HCT116 (cell line): Measurements from ENCODE around the gene WIPI1. TPM values are rescaled to one million over a fixed set of nuclear protein-coding genes. Genes with fewer than 3 reads are reported as not detected.

Experiments
- ATAC-seq: fragments of 200-7000 bp; cut with Tn5 transposase; 2 replicates; pipeline ENCODE4 v1.9.1; 2020; ENCODE audit warnings: mild to moderate bottlenecking, moderate library complexity
- BruUV-seq: library from RNA; stranded (reverse); fragments of 400-500 nt; replicated peaks from 2 replicates; lab custom pipeline; 2021; lab: Mats Ljungman, UMichigan
- CTCF ChIA-PET: fragments of 300-600 bp; sonication (Branson Sonifier 250); formaldehyde crosslinking; loops from one replicate; lab custom pipeline; 2021; ENCODE audit warnings: antibody characterized with exemption; lab: Charles Lee
- POLR2A ChIA-PET: fragments of 300-600, 350-600 bp; sonication (Branson Sonifier 250); formaldehyde crosslinking; loops from one replicate; lab custom pipeline; 2021; ENCODE audit warnings: antibody characterized with exemption; lab: Charles Lee
- RAD21 ChIA-PET, 2 experiments: fragments of 300-600 bp; sonication (Branson Sonifier 250); formaldehyde crosslinking; loops; one replicate each; lab custom pipeline; 2023; ENCODE audit warnings: low total read pairs in 2 of 2; ENCODE audit not compliant: uncharacterized antibody in 2 of 2, unreplicated experiment in 2 of 2, low non-redundant PET in 1 of 2; lab: Charles Lee
- DNase-seq: peaks from one replicate; pipeline ENCODE4 v3.0.0-alpha.2; 2010; ENCODE audit warnings: low read depth, low spot score
- H2AFZ ChIP-seq: fragments of 200-600 bp; shearing (Covaris generic), sonication (generic); 2 replicates; pipeline ENCODE4 v1.6.1; 2017; ENCODE audit warnings: low read depth, mixed run types, mixed read lengths, antibody characterized with exemption, low read length; ENCODE audit not compliant: poor library complexity, severe bottlenecking
- H3K27ac ChIP-seq: 2 replicates; pipeline ENCODE4 v1.5.1; 2012; ENCODE audit warnings: low read depth, low read length
- H3K27me3 ChIP-seq: fragments of 200-600 bp; sonication (generic); 2 replicates; pipeline ENCODE4 v1.6.1; 2016; ENCODE audit warnings: mixed run types, low read length, mixed read lengths; ENCODE audit not compliant: insufficient read depth
- H3K36me3 ChIP-seq, 2 experiments: fragments of 200-500 bp in 1 of 2; fragments of 200-600 bp in 1 of 2; sonication (Bioruptor generic) in 1 of 2; sonication (generic) in 1 of 2; 2 replicates each; pipeline versions ENCODE4 v1.5.1 to v1.6.1; 2014 to 2016; ENCODE audit warnings: low read length in 2 of 2, inconsistent platforms in 1 of 2, mixed read lengths in 1 of 2, mixed run types in 1 of 2; ENCODE audit not compliant: insufficient read depth in 2 of 2, control insufficient read depth in 1 of 2
- H3K4me1 ChIP-seq, 2 experiments: fragments of 200-600 bp in 1 of 2; sonication (generic) in 1 of 2; 2 replicates each; pipeline versions ENCODE4 v1.5.1 to v1.6.1; 2012 to 2017; ENCODE audit warnings: low read length in 2 of 2, inconsistent platforms in 1 of 2, mild to moderate bottlenecking in 1 of 2, mixed read lengths in 1 of 2, mixed run types in 1 of 2, moderate library complexity in 1 of 2; ENCODE audit not compliant: insufficient read depth in 2 of 2, control insufficient read depth in 1 of 2
- H3K4me2 ChIP-seq: fragments of 200-600 bp; sonication (generic); 2 replicates; pipeline ENCODE4 v1.6.1; 2017; ENCODE audit warnings: mixed run types, low read length, mixed read lengths
- H3K4me3 ChIP-seq, 2 experiments: fragments of 200-600 bp in 1 of 2; sonication (generic) in 1 of 2; replicated peaks in 1 of 2; 2 replicates each; pipeline ENCODE4 v1.5.1; 2011 to 2016; ENCODE audit warnings: low read length in 2 of 2, control low read depth in 1 of 2, low read depth in 1 of 2, mild to moderate bottlenecking in 1 of 2, mixed read lengths in 1 of 2, mixed run types in 1 of 2
- H3K79me2 ChIP-seq: fragments of 200-600 bp; sonication (generic); 2 replicates; pipeline ENCODE4 v1.6.1; 2017; ENCODE audit warnings: mild to moderate bottlenecking, mixed run types, low read length, moderate library complexity, mixed read lengths; ENCODE audit not compliant: insufficient read depth
- H3K9ac ChIP-seq: fragments of 200-600 bp; sonication (generic); 2 replicates; pipeline ENCODE4 v1.6.1; 2016; ENCODE audit warnings: low read length, mixed read lengths
- H3K9me2 ChIP-seq: fragments of 200-600 bp; sonication (generic), shearing (Covaris generic); 2 replicates; pipeline ENCODE4 v1.6.1; 2017; ENCODE audit warnings: mixed run types, mild to moderate bottlenecking, moderate library complexity; ENCODE audit not compliant: insufficient read depth
- H3K9me3 ChIP-seq, 2 experiments: fragments of 200-500 bp in 1 of 2; fragments of 200-600 bp in 1 of 2; sonication (Bioruptor generic) in 1 of 2; sonication (generic) in 1 of 2; 2 replicates each; pipeline ENCODE4 v1.6.1; 2014 to 2017; ENCODE audit warnings: low read length in 2 of 2, mixed read lengths in 2 of 2, inconsistent platforms in 1 of 2, low read depth in 1 of 2, mild to moderate bottlenecking in 1 of 2, mixed run types in 1 of 2, moderate library complexity in 1 of 2; ENCODE audit not compliant: control insufficient read depth in 1 of 2, insufficient read depth in 1 of 2
- H4K20me1 ChIP-seq: fragments of 200-600 bp; sonication (generic), shearing (Covaris generic); 2 replicates; pipeline ENCODE4 v1.6.1; 2017; ENCODE audit warnings: mixed run types, mild to moderate bottlenecking, moderate library complexity; ENCODE audit not compliant: insufficient read depth
- CBX3 ChIP-seq: IDR thresholded peaks from 2 replicates; pipeline ENCODE4 v1.6.1; 2012; ENCODE audit warnings: low read depth
- EGR1 ChIP-seq: IDR thresholded peaks from 2 replicates; pipeline ENCODE4 v1.6.1; 2012; ENCODE audit warnings: low read depth
- ELF1 ChIP-seq: IDR thresholded peaks from 2 replicates; pipeline ENCODE4 v1.6.1; 2012; ENCODE audit warnings: low read depth, borderline replicate concordance
- EZH2phosphoT487 ChIP-seq: fragments of 200-600 bp; IDR thresholded peaks from 2 replicates; pipeline ENCODE4 v1.6.1; 2018; ENCODE audit warnings: antibody characterized with exemption, borderline replicate concordance
- JUND ChIP-seq: IDR thresholded peaks from 2 replicates; pipeline ENCODE4 v1.6.1; 2012
- POLR2AphosphoS5 ChIP-seq: IDR thresholded peaks from 2 replicates; pipeline ENCODE4 v1.6.1; 2011; ENCODE audit warnings: mild to moderate bottlenecking, low read depth, low read length, moderate library complexity
- REST ChIP-seq: IDR thresholded peaks from 2 replicates; pipeline ENCODE4 v1.6.1; 2012; ENCODE audit warnings: low read depth
- SIN3A ChIP-seq: IDR thresholded peaks from 2 replicates; pipeline ENCODE4 v1.6.1; 2012; ENCODE audit warnings: low read depth
- TCF7L2 ChIP-seq: IDR thresholded peaks from 2 replicates; pipeline ENCODE4 v1.7.0; 2011; ENCODE audit warnings: borderline replicate concordance, inconsistent platforms; ENCODE audit not compliant: insufficient read depth, insufficient read length; ENCODE audit errors: extremely low read depth
- YY1 ChIP-seq: IDR thresholded peaks from 2 replicates; pipeline ENCODE4 v1.6.1; 2011; ENCODE audit warnings: low read length, low read depth, moderate library complexity, mild to moderate bottlenecking; ENCODE audit not compliant: insufficient replicate concordance; ENCODE audit errors: extremely low read depth
- ZFX ChIP-seq: fragments of 450-650 bp; IDR thresholded peaks from 2 replicates; pipeline ENCODE4 v1.6.1; 2017
- ZNF274 ChIP-seq: fragments of 200-500 bp; sonication (Bioruptor generic); IDR thresholded peaks from 2 replicates; pipeline ENCODE4 v1.6.1; 2014; ENCODE audit warnings: mild to moderate bottlenecking, low read depth, low read length, inconsistent platforms
- intact Hi-C: fragments of 100-400 bp; cut with micrococcal nuclease; formaldehyde crosslinking; loops from 2 replicates; pipeline ENCODE4 v1.10.0; 2022
- total RNA-seq: library from RNA; stranded (reverse); gene quantifications from one replicate; pipeline ENCODE4 v1.2.1, GENCODE V29; 2021; ENCODE audit not compliant: unreplicated experiment

Gene WIPI1
- total RNA-seq, 1 experiment from 2014 or later: 21.5 TPM

GRCh38 chr17:68423251-68423650, 34.0 kb downstream of the WIPI1 start:
- RAD21 ChIA-PET: interaction anchor here in 1 of 2 experiments (0.6 kb wide), 1 partner anchor 187 kb away, joined by 3 read pairs; no protein-coding TSS in a partner anchor
- Histone ChIP-seq H3K27me3 (no peaks in the 10 kb centered on the region), H4K20me1 (no peaks in the 10 kb centered on the region), H3K4me1 (peaks cover 0 to 4% of the 10 kb centered on the region in 2 experiments; a peak in 1 of 4 replicates), H3K4me2 (no peak overlapping the region), H3K9me2 (no peaks in the 10 kb centered on the region), H2AFZ (no peak overlapping the region), H3K4me3 (no peak overlapping the region), H3K36me3 (0 out of 4 replicates have a peak, but pooled peaks cover 0 to 2% of the 10 kb centered on the region in 2 experiments), H3K9ac (no peak overlapping the region), H3K9me3 (no peaks in the 10 kb centered on the region), H3K79me2 (no peaks in the 10 kb centered on the region), H3K27ac (no peak overlapping the region)
- intact Hi-C loops: no loop called here
- TF ChIP-seq ZNF274 (no peak), CBX3 (no peak), POLR2AphosphoS5 (no peak), SIN3A (no peak), ELF1 (no peak), TCF7L2 (no peak), EGR1 (no peak), ZFX (no peak), REST (no peak), EZH2phosphoT487 (no peak), YY1 (no peak), JUND (no peak)
- ATAC-seq (no peak), DNase-seq (no peak)
- CTCF ChIA-PET: no interaction called here
- POLR2A ChIA-PET: interaction anchor here (0.7 kb wide), 1 partner anchor 37 kb away, joined by 4 read pairs; no protein-coding TSS in a partner anchor
- BruUV-seq: no TSS peak
